GM12872 (cell line): ENCODE measurements around the gene RAMAC.

Source experiments
- CTCF ChIP-seq: IDR thresholded peaks from 3 replicates; pipeline ENCODE4 v1.5.1; 2011; ENCODE audit warnings: low read depth, mild to moderate bottlenecking, low read length, moderate library complexity; ENCODE audit not compliant: insufficient read depth

Gene RAMAC

GRCh38 chr15:82945326-82945725, 40.7 kb upstream of the RAMAC start:
- TF ChIP-seq CTCF = no peak

GRCh38 chr15:82946155-82946701, 39.8 kb upstream of the RAMAC start:
- no peak for TF ChIP-seq CTCF

- TF ChIP-seq CTCF = no peak
Measured at GRCh38 chr15:82950295-82950694, 35.7 kb upstream of the RAMAC start.

- no peak for TF ChIP-seq CTCF
Measured at GRCh38 chr15:82950746-82951370, 35.2 kb upstream of the RAMAC start.

- no peak for TF ChIP-seq CTCF
Measured at GRCh38 chr15:82951472-82952157, 34.4 kb upstream of the RAMAC start.

- TF ChIP-seq CTCF = no peak
Measured at GRCh38 chr15:82952158-82953081, 33.6 kb upstream of the RAMAC start, which contains the start of gene HOMER2. TSS of gene HOMER2 (minus strand) at chr15:82952720. CDS start at chr15:82952535, 185 bp downstream.

GRCh38 chr15:82958638-82959037, 27.4 kb upstream of the RAMAC start:
- no peak for TF ChIP-seq CTCF
